Astrocyte (in vitro differentiated cells and primary cell): ENCODE measurements around the gene TMC5.

ENCODE experiments used
- EZH2 ChIP-seq: IDR thresholded peaks from 2 replicates; pipeline ENCODE4 v1.6.1; 2012; ENCODE audit warnings: mild to moderate bottlenecking, low read length, inconsistent platforms; ENCODE audit not compliant: insufficient read depth
- TF ChIP-seq, protein P1 (sequence below): IDR thresholded peaks from 2 replicates; pipeline ENCODE4 v1.5.1; 2011; ENCODE audit warnings: low read depth, mild to moderate bottlenecking, inconsistent platforms, low read length, moderate library complexity; ENCODE audit not compliant: insufficient read depth

DNA sequence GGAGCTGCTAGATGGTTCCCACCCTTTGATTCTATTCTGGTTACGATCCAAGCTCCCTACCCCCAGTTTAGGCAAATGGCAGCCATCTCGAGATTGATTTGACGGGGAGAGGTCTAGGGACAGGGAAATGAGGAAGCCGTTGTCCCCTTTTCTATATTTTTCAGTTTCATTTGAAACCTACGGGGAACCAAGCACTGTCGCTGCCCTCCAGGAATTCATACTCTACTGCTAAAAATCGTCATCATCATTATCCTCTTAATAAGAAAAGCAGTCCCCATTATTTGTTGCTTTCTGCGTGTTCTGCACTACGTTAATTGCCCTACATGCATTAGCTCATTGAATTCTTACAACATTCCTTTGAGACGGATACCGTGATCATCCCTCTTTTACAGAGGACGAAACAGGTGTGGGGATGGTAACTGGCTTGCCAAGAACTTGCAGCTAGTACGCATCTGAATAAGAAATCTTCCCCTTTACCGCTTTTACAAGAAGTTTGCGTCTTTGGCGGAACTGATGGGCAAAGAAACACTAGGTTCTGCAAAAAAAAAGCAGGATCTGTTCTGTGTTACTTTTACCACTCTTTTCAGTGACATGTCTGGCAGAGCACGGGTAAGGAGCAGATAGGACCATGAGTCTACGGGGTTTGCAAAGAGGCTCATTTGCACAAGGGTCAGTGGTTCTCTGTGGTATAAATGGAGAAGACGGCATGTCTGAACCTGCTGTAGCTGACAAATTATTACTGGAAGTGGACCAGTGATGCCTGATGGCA, 107.1 kb downstream of the TMC5 start:
- TF ChIP-seq, protein P1, sequence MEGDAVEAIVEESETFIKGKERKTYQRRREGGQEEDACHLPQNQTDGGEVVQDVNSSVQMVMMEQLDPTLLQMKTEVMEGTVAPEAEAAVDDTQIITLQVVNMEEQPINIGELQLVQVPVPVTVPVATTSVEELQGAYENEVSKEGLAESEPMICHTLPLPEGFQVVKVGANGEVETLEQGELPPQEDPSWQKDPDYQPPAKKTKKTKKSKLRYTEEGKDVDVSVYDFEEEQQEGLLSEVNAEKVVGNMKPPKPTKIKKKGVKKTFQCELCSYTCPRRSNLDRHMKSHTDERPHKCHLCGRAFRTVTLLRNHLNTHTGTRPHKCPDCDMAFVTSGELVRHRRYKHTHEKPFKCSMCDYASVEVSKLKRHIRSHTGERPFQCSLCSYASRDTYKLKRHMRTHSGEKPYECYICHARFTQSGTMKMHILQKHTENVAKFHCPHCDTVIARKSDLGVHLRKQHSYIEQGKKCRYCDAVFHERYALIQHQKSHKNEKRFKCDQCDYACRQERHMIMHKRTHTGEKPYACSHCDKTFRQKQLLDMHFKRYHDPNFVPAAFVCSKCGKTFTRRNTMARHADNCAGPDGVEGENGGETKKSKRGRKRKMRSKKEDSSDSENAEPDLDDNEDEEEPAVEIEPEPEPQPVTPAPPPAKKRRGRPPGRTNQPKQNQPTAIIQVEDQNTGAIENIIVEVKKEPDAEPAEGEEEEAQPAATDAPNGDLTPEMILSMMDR: no peak
- no peak for TF ChIP-seq EZH2
